GM21528 (cell line): ENCODE data around the gene SPRED1.
"Not testable (repeated sequence)": the region's sequence is repeated elsewhere in the genome, so short reads cannot be mapped to it uniquely, and the experiment has no call there.

Source experiments
- ATAC-seq: cut with Tn5 transposase; IDR thresholded peaks from one replicate; pipeline ENCODE4 v1.9.1; 2021; ENCODE audit warnings: mild to moderate bottlenecking, moderate library complexity; ENCODE audit not compliant: unreplicated experiment, low FRiP score

The SPRED1 gene

DNA sequence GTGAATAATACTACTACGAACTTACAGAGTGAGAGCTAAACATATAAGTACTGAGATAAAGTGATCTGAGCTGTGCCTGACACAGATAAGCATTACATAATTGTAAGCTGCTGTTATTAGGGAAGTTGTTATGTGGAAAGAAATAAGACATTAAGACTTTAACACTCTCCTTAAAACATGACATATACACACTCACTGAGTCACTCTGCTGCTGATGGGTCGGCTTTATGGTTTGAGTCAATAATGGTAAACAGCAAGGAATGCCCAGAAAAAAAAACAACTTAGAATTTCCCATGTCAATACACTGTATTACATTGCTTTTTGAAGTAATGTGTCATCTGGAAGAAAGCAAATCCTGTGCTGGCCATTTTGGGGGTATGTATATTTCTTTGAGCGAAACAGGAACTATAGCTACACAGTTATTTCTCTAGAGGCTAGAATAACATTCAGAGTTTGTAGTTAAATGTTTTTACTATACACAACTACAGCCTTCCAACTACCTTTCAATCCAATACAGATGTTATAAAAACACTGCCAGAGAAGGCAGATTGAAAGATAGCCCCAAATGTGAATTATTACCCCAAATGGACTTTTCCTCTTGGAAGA, 22.8 kb upstream of the SPRED1 start:
- ATAC-seq: no peak

DNA sequence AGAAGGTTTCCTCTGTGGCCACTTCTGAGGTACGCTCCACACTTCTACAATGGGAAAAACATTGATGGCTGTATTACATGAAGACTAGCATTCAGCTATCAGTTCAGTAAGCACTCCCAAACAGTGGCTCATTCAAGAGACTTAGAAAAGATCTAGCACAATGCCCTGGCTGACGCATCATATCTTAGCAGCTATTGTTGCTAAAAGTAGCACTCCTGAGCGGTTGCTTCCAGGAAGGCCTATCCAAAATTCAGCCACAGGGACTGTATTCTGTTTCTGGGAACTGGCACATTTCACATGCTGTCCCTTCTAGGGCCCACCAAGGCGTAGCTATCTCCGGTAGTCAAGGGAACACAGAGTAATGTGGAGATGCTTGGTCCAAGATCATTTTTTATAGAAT, 21.2 kb upstream of the SPRED1 start:
- no peak for ATAC-seq

DNA sequence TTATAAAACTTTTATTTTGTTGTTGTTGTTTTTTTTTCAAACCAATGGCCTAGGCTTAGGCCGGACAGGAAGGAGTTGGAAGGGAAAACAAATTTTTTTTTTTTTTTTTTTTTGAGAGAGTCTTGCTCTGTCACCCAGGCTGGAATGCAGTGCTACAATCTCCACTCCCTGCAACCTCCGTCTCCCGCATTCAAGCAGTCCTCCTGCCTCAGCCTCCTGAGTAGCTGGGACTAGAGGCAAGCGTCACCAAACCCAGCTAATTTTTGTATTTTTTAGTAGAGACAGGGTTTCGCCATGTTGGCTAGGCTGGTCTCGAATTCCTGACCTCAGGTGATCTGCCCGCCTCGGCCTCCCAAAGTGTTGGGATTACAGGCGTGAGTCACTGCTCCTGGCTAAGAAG, 15.6 kb upstream of the SPRED1 start:
- ATAC-seq: not testable (repeated sequence)

DNA sequence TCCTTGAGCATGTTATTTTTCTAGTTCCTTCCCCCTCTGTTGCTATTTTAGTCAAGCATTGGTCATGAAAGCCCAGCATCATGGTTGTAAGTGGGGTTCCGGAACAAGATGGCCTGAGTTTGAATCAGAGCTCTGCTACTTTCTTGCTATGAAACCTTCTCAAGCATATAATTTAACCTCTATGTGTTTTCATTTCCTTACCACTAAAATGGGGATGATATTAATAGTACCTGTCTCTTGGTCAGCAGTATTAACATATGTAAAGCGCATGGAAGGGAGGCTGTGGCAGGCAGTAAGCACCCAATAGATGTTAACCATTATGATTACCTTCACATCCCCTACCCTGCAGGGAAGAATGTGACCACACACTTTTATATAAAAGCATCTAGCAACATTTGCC, 14.3 kb upstream of the SPRED1 start:
- no peak for ATAC-seq

DNA sequence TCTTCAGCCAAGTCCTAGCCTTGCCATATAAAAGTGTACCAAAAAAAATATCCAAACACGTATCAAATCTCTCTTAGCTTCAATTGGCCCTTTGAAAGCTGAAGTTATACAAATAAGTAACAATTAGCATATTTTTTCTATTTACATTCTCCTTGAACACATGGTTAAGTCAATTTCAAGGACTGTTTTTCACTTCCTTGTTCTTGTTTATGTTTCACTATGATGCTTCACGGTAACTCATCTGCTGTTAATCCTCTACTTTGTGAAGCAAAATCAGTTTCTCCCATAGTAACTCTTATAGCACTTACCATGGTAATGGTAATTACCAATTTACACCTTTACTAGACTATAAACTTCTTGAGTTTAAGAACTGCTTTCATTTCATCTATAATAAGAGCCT, 10.6 kb upstream of the SPRED1 start:
- peak; percentile 72 for ATAC-seq

DNA sequence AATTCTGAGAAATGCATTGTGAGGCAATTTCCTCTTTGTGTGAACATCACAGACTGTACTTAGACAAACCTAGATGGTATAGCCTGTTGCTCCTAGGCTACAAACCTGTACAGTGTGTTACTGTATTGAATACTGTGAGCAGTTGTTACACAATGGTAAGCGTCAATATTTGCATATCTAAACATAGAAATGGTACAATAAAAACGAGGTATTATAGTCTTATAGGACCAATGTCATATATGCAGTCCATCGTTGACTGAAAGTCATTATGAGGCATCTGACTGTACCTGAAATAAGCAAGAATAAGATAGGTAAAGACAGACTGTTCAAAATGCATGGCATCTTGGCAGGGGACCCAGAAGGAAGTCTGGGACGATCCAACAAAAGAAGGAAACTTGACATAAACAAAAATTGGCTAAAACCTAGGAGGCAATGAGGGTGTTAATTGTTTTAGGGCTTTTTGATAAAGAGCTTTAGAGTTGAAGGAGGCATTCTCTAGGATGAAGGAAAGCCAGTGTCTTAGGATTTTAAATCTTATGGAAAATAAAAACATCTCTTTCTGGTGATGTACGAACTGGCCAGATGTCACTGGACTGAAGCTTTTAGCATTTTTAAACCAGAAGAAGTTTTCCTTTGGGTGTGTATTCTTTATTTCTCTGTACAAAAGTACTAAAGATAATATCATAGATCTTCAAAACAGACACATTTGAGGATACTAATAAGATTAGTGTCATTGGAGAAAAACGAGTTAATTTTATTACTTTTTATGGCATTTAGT, 9.2 kb upstream of the SPRED1 start:
- no peak for ATAC-seq

DNA sequence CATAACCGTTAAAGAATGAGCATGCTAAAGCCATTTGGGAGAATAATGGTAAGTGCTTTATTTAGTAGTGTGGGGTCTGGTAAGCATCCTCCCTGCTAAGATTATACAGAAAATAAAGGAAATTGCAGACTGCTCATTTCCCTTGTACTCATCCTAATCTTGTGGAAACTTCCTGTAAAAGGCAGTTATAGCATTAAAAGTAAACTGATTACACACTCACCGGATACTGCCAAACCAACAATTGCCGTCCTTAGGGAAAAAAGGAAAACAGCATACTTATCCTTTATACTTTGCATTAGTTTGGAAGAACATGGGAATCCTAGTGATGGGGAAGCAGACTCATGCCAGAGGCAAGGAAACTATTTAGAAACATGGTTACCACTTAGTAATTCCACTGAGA, 5.3 kb upstream of the SPRED1 start:
- no peak for ATAC-seq

DNA sequence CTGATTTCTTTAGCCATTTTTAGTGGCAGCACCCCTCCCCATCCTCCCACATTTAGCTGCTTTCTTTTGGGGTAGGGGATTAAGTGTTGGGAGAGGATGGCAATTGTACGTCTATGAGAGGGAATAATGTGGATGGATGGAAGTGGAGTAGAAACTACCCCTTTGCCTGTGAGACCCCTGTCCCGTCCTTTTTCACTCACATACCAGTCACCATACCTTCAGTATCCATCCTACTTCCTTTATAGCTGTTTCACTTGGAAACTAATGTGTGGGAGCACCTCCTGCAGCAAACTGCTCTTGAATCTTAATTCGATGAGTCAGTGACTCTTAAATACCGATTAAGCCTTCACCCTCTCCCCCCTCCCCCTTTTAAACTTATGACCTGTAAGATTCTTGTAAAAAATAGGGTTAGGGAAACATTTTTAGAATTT, 730 bp downstream of the SPRED1 start:
- no peak for ATAC-seq

DNA sequence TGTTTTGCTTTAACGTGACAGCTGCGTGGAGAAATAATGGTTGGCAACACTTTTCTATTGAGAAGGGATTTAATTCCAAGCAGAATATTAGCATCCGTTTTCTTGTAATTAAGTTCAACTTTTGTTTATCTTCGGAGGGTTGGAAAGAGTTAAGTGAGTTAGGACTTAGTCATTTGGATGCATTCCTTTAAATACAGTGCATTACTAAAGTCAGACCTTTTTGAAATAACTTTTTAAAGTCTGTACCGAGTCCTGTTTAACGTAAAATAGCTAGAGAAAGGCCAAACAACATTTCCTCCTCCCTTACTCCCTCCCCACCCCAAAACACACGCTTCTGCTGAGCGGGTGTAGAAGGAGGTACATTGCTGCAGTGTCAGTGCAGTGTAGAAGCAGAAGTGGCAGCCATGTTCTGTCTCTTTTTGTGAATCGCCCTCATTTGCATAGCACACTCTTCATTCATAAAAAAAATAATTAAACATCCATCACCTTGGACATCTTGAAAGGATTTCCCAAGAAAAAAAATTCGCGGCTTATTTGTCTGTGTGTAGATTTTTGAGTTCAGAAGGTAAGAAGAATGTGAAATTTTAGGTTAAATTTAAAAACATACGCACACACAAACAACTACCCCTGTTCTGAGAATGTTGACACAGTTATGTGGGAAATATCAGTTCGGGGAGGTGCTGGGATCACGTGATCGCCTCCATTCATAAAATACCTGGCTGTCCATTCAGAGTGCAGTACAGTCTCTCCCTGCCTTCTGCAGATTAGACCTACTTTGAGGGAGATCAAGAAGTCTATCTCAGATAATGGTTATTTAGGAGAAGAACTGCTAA, 1.6 kb downstream of the SPRED1 start:
- ATAC-seq: peak; percentile 54

DNA sequence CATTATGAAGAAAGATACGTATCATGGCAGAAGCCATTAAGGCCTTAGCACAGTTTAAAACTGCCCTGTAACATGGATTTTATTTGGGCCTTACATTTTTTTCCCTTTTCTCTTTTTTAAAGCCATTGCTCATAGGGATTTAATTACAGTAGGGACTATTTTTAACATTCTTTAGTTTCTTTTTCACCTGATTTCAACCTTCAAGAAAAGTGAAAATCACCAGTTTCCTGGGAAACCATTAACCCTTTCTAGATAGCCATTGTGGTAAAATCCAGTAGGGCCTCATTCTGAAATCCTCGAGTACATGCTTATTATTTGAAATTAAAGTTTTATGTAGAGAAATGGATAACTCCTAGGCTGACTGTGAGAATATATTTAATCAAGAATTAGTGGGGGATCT, 3.1 kb downstream of the SPRED1 start:
- ATAC-seq: no peak

DNA sequence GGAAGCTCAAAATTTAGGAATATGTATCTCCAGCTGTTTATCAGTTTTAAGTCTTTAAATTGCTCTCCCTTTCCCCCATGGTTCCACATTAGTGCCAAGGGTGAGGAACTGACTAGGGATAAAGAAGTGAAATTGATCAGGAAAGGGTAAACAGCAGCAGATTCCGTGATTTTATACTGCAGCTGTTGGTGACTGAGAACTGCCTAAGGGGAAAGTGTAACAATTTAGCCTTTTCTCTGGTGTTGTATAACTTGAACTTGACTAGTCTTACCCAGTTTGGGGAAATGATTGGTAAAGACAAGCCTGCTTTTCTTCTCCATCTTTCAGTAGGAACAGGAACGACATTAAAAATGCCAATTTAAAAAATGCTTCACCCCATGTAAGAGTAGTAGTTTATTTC, 5.0 kb downstream of the SPRED1 start:
- no peak for ATAC-seq

DNA sequence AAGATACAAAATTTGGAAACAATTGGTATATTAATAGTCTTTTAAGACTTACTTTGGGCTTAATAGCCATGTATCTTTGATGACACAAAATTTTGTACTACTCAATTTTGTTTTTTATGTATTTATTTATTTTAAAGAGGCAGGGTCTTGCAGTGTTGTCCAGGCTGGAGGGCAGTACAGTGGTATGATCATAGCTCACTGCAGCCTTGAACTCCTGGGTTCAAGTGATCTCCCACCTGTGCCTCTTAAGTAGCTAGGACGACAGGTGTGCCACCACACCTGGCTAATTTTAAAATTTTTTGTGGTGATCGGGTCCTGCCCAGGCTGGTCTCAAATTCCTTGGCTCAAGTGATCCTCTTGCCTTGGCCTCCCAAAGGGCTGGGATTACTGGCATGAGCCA, 6.5 kb downstream of the SPRED1 start:
- no peak for ATAC-seq

DNA sequence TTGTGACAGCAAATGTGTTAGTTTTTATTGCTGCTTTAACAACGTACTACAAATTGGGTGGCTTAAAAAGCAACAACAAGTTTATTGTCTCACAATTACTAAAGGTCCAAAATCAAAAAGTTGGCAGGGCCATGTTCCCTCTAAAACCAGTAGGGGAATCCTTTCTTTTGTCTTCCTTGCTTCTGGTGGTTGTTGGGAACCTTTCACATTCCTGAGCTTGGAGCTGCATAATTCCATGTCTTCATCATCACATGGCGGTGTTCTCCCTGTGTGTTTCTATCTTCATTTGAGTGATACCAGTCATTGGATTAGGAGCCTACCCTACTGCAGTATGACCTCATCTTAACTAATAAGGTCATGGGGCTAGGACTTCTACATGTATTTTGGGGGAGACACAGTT, 7.4 kb downstream of the SPRED1 start:
- no peak for ATAC-seq

DNA sequence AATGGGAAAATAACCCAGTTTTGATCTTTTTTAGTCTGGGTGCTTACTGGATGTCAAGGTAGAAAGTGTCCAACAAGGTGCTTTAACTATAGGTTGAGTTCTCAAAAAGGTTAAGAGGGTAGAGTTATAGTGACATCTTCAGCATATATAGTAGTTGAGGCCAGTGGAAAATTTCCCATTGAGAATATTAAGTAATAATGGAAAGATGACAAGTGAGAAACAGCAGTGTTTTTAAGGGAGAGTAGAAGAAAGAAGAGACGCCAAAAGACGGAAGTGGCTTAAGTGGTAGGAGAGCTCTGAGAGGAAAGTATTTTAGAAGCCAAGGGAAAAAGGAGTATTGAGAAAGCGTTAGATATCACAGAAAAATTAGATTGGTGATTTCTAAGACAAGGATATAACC, 10.6 kb downstream of the SPRED1 start:
- ATAC-seq: no peak

DNA sequence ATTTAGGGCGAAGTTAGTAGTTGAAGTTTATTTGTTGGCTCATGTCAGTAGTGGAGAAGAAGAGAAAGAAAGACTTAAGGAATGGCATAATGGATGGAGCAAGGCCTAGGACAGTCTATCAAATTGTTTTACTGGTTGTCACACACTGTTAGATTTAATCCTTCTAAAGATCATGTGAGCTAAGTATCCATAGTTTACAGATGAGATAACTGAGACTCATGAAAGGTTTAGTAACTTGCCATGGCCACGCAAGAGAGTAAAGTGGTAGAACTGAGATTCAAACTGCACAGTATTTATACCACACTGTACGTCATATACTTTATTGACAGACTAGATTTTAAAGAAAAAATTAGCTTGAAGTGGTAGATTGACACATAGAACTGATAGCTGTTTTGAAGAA, 11.4 kb downstream of the SPRED1 start:
- ATAC-seq: no peak

DNA sequence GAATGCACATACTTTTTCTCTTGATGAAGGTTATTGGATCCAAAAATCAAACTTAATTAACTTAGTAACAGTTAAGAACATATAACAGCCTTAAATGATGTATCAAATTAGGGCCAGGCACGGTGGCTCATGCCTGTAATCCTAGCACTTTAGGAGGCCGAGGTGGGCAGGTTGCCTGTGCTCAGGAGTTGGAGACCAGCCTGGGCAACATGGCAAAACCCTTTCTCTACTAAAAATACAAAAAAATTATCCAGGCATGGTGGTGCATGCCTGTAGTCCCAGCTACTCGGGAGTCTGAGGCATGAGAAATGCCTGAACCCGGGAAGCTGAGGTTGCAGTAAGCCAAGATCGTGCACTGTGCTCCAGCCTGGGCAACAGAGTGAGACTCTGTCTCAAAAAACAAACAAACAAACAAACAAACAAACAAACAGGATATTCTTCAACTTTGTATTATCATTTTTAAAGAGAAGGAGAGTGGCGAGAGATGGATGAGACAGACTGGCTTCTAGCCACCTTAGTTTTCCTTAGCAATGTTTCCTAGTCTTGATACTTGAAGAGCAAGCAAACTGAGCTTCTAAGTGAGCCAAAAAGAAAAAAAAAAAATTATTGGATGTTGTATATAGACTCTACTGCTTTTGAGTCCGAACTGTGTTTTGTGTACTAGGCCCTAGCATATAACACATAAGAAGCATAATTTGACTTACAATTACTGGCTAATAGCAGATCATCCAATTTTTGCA, 13.8 kb downstream of the SPRED1 start:
- ATAC-seq: no peak

DNA sequence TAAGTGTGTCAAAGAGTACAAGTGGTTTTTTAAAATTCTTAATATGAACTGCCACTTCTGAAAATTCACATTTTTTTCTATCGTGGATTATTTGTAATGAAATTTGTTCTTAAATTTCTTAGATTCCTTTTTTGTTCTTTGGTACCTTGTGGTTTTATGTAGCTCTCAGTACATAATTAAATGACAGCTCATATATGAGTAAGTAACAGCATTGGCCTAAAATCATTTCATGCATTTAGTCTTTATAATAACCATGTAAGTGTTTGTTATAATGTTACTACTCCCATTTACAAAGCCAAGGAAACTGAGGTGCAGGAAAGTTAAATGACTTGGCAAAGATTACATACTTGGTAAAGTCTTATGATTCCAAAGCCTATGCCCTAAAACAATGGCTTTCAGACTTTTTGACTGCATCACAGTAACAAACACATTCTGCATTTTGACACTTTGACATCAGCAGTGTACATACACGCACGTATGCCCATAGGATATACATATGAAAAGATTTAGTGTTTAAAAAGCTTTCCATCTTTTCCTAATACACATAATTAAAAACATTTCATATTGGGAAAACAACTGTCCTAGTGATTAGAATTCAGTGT, 14.9 kb downstream of the SPRED1 start:
- ATAC-seq: no peak

DNA sequence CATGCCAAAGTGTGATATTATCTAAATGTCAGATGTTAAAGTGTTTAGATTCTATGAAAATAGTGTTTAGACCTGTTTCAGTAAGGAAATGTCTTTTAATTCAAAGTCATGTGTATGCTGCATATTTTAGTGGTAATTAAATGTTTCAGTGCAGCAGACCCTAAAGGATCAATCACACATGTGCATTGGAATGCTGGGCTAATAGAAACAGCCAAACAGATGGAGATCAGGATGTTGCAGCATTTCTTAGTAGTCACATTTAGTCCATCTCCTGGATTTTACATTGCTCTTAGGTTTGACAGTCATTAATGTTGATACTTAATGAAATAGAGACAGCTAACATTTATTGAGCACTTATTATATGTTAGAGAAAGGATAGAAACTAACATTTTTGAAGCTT, 18.5 kb downstream of the SPRED1 start:
- no peak for ATAC-seq

DNA sequence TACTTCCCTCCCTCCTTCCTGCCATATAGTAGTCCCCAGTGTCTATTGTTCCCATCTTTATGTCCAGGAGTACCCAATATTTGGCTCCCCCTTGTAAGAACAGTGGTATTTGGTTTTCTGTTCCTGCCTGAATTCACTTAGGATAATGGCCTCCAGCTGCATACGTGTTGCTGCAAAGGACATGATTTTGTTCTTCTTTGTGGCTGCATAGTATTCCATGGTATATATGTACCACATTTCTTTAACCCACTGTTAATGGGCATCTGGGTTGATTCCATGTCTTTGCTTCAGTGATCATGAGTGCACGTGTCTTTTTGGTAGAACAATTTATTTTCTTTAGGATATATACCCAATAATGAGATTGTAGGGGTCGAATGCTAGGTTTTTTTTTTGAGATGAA, 19.3 kb downstream of the SPRED1 start:
- no peak for ATAC-seq

DNA sequence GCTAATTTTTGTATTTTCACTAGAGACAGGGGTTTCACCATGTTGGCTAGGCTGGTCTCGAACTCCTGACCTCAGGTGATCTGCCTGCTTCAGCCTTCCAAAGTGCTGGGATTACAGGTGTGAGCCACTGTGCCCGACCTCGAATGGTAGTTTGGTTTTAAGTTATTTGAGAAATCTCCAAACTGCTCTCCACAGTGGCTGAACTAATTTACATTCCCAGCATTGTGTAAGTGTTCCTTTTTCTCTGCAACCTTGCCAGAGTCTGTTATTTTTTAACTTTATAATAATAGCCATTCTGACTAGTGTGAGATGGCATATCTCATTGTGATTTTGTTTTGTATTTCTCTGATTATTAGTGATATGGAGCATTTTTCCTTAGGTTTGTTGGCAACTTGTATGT, 19.8 kb downstream of the SPRED1 start:
- ATAC-seq: not testable (repeated sequence)
